Measurements from ENCODE around the gene PXT1.

DNA sequence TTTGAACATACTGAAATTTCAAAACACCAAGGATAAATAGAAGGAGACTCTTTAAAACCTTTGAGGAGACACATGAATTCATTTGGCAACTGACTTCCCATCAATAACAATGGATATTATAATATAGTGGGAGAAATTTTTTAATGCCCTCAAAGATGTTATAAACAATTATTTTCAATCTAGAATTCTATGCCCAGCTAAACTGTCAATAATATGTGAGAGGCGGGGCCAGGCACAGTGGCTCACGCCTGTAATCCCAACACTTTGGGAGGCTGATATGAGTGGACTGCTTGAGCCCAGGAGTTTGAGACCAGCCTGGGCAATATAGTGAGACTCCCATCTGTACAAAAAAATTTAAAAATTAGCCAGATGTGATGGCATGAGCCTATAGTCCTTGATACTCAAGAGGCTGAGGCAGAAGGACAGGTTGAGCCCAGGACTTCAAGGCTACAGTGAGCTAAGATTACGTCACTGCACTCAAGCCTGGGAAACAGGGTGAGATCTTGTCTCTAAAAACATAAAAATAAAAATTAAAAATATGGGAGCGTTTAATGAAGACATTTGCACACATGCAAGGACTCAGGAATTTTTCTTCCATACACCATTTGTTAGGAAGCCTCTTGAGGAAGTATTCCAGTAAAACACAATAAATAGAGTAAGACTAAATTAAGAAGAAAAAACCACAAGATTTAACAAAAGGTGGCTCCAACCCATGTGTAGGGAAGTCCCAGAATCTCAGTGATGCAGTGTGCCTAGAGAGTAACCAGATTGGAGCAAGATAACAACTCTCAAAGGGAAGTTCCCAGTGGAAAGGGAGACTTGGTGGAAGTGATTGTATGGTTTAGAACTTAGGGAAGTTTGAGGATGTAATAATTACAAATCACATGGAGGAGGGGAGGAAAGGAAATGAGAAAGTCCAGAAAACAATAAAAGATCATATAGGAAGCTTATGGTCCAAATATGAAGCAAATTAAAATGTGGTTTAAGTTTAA, 28.9 kb downstream of the PXT1 start:
- TF ChIP-seq GATA2 (IDR thresholded peaks at IDR 0.05; ENCODE audit: low read depth, low read length) (no peak), GATA3 (IDR thresholded peaks at IDR 0.05; ENCODE audit: low read depth, low read length) (no peak)
